Measurements from ENCODE around the gene KSR2.

DNA sequence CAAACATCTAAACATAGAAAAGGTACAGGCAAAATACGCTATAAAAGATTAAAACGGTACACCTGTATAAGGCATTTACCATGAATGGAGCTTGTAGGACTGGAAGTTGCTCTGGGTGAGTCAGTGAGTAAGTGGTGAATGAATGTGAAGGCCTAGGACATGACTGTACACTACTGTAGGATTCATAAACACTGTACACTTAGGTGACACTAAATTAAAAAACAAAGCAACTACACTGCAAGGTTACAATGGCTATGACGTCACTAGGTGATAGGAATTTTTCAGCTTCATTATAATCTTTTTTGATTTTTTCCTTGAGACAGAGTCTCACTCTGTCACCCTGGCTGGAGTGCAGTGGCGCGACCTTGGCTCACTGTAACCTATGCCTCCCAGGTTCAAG lies 269.2 kb downstream of the KSR2 start:
- TF ChIP-seq, protein P1, sequence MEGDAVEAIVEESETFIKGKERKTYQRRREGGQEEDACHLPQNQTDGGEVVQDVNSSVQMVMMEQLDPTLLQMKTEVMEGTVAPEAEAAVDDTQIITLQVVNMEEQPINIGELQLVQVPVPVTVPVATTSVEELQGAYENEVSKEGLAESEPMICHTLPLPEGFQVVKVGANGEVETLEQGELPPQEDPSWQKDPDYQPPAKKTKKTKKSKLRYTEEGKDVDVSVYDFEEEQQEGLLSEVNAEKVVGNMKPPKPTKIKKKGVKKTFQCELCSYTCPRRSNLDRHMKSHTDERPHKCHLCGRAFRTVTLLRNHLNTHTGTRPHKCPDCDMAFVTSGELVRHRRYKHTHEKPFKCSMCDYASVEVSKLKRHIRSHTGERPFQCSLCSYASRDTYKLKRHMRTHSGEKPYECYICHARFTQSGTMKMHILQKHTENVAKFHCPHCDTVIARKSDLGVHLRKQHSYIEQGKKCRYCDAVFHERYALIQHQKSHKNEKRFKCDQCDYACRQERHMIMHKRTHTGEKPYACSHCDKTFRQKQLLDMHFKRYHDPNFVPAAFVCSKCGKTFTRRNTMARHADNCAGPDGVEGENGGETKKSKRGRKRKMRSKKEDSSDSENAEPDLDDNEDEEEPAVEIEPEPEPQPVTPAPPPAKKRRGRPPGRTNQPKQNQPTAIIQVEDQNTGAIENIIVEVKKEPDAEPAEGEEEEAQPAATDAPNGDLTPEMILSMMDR (IDR thresholded peaks at IDR 0.05) = no peak
- TF ChIP-seq POLR2A (IDR thresholded peaks at IDR 0.05) = no peak
